SK-N-SH (cell line): ENCODE data around the gene THSD8. TPM values are rescaled to one million over a fixed set of nuclear protein-coding genes. Genes with fewer than 3 reads are reported as not detected.

Experiments used
- CTCF ChIA-PET: fragments of 300-600, 350-600 bp; formaldehyde crosslinking; extraction: SDS; loops from one replicate; lab custom pipeline; 2021; lab: Yijun Ruan, JAX
- POLR2A ChIA-PET: fragments of 350-600 bp; sonication (Branson Sonifier 250); formaldehyde crosslinking; extraction: SDS; loops from one replicate; lab custom pipeline; 2020; ENCODE audit warnings: antibody characterized with exemption, inconsistent platforms; lab: Yijun Ruan, JAX
- DNase-seq: peaks from one replicate; pipeline ENCODE4 v3.0.0; 2012
- H2AFZ ChIP-seq: fragments of 200-600 bp; sonication (generic); 2 replicates; pipeline ENCODE4 v1.8.1; 2016; ENCODE audit warnings: antibody characterized with exemption, mild to moderate bottlenecking, low read depth
- H3F3A ChIP-seq: fragments of 200-600 bp; sonication (generic); replicated peaks from 2 replicates; pipeline ENCODE3; 2016; ENCODE audit warnings: antibody characterized with exemption, mild to moderate bottlenecking; ENCODE audit not compliant: insufficient read depth
- H3K27ac ChIP-seq, 2 experiments: fragments of 200-500 bp in 1 of 2; fragments of 200-600 bp in 1 of 2; sonication (Bioruptor generic) in 1 of 2; sonication (generic), shearing (Covaris generic) in 1 of 2; 2 replicates each; pipeline versions ENCODE4 v1.5.1 to v1.6.1; 2014 to 2016; ENCODE audit warnings: low read depth in 2 of 2, inconsistent platforms in 1 of 2, low read length in 1 of 2, mild to moderate bottlenecking in 1 of 2, mixed read lengths in 1 of 2
- H3K27me3 ChIP-seq: fragments of 200-600 bp; sonication (generic), shearing (Covaris generic); 2 replicates; pipeline ENCODE4 v1.6.1; 2016; ENCODE audit warnings: mixed run types; ENCODE audit not compliant: insufficient read depth
- H3K36me3 ChIP-seq, 2 experiments: fragments of 200-500 bp in 1 of 2; fragments of 200-600 bp in 1 of 2; sonication (Bioruptor generic) in 1 of 2; sonication (generic) in 1 of 2; replicated peaks in 1 of 2; 2 replicates each; pipeline versions ENCODE3 to v1.5.1; 2014 to 2016; ENCODE audit warnings: low read length in 1 of 2, mild to moderate bottlenecking in 1 of 2; ENCODE audit not compliant: insufficient read depth in 2 of 2, control insufficient read depth in 1 of 2
- H3K4me1 ChIP-seq, 2 experiments: fragments of 200-500 bp in 1 of 2; fragments of 200-600 bp in 1 of 2; sonication (Bioruptor generic) in 1 of 2; sonication (generic), shearing (Covaris generic) in 1 of 2; 2 replicates each; pipeline versions ENCODE4 v1.5.1 to v1.6.1; 2014 to 2016; ENCODE audit warnings: low read depth in 1 of 2, low read length in 1 of 2, mixed run types in 1 of 2; ENCODE audit not compliant: insufficient read depth in 2 of 2, control insufficient read depth in 1 of 2
- H3K4me2 ChIP-seq: fragments of 200-600 bp; sonication (generic), shearing (Covaris generic); 2 replicates; pipeline ENCODE4 v1.6.1; 2017; ENCODE audit warnings: mixed run types
- H3K4me3 ChIP-seq, 2 experiments: fragments of 200-500 bp in 1 of 2; fragments of 200-600 bp in 1 of 2; sonication (Bioruptor generic) in 1 of 2; sonication (generic), shearing (Covaris generic) in 1 of 2; 2 replicates each; pipeline versions ENCODE4 v1.5.1 to v1.8.1; 2014 to 2016; ENCODE audit warnings: low read depth in 2 of 2, inconsistent platforms in 1 of 2, low read length in 1 of 2, mild to moderate bottlenecking in 1 of 2, mixed read lengths in 1 of 2, moderate library complexity in 1 of 2
- H3K79me2 ChIP-seq: fragments of 200-600 bp; sonication (generic); 2 replicates; pipeline ENCODE4 v1.8.1; 2017; ENCODE audit warnings: mild to moderate bottlenecking; ENCODE audit not compliant: insufficient read depth
- H3K9ac ChIP-seq: fragments of 200-600 bp; sonication (generic); 2 replicates; pipeline ENCODE4 v1.6.1; 2017; ENCODE audit warnings: mixed run types
- H3K9me2 ChIP-seq: fragments of 200-600 bp; sonication (generic); 2 replicates; pipeline ENCODE4 v1.6.1; 2017; ENCODE audit warnings: mixed run types
- H3K9me3 ChIP-seq: fragments of 200-600 bp; sonication (generic); 2 replicates; pipeline ENCODE4 v1.6.1; 2017; ENCODE audit warnings: mixed run types, mild to moderate bottlenecking, moderate library complexity
- H4K20me1 ChIP-seq: fragments of 200-600 bp; sonication (generic); 2 replicates; pipeline ENCODE4 v1.6.1; 2017; ENCODE audit warnings: mild to moderate bottlenecking, mixed run types; ENCODE audit not compliant: insufficient read depth
- CHD2 ChIP-seq: fragments of 150-350 bp; IDR thresholded peaks from 2 replicates; pipeline ENCODE4 v1.6.1; 2018; ENCODE audit warnings: low read length; ENCODE audit not compliant: partially characterized antibody
- ELF1 ChIP-seq: IDR thresholded peaks from 2 replicates; pipeline ENCODE4 v1.4.0; 2012
- EP300 ChIP-seq, 2 experiments: IDR thresholded peaks; 2 replicates each; pipeline versions ENCODE4 v1.4.0 to v1.6.1; 2012; ENCODE audit warnings: borderline replicate concordance in 1 of 2, low read depth in 1 of 2, low read length in 1 of 2
- FOXM1 ChIP-seq: IDR thresholded peaks from 2 replicates; pipeline ENCODE4 v1.4.0; 2012; ENCODE audit warnings: low read depth, mild to moderate bottlenecking
- IRF3 ChIP-seq: fragments of 150-350 bp; IDR thresholded peaks from 2 replicates; pipeline ENCODE4 v1.6.1; 2016; ENCODE audit warnings: mild to moderate bottlenecking, low read depth, low read length
- JUND ChIP-seq: IDR thresholded peaks from 2 replicates; pipeline ENCODE4 v1.4.0; 2012
- NFIC ChIP-seq: IDR thresholded peaks from 2 replicates; pipeline ENCODE4 v1.4.0; 2012; ENCODE audit warnings: borderline replicate concordance
- RCOR1 ChIP-seq: fragments of 150-350 bp; IDR thresholded peaks from 2 replicates; pipeline ENCODE4 v1.6.1; 2017; ENCODE audit warnings: antibody characterized with exemption, low read length
- RFX5 ChIP-seq: IDR thresholded peaks from 2 replicates; pipeline ENCODE4 v1.6.1; 2012; ENCODE audit warnings: mild to moderate bottlenecking, improper control_type of control experiment, low read length
- SMC3 ChIP-seq: IDR thresholded peaks from 2 replicates; pipeline ENCODE4 v1.6.1; 2012; ENCODE audit warnings: low read depth, low read length, improper control_type of control experiment
- ZBTB33 ChIP-seq: IDR thresholded peaks from 2 replicates; pipeline ENCODE4 v1.4.0; 2012; ENCODE audit warnings: low read depth, borderline replicate concordance
- WGBS: methylation state at CpG from one replicate; pipeline ENCODE4 v1.1.6; 2017; ENCODE audit warnings: low lambda C conversion rate; 5-methylcytosine and 5-hydroxymethylcytosine counted together
- polyA plus RNA-seq, 3 experiments: library from polyadenylated mRNA; depleted of rRNA; stranded (reverse); fragments of >200 nt; gene quantifications; 2 replicates each; pipeline ENCODE4 v1.2.3, GENCODE V29; 2012
- TF ChIP-seq, protein P1 (sequence below): IDR thresholded peaks from 2 replicates; pipeline ENCODE4 v1.6.1; 2012; ENCODE audit warnings: mild to moderate bottlenecking, low read depth, low read length, moderate library complexity
- TF ChIP-seq, protein P2 (sequence below): IDR thresholded peaks from 2 replicates; pipeline ENCODE4; 2012

The THSD8 gene
- polyA plus RNA-seq, 1 of the 3 experiments (the other 2 are of a cell fraction) = not detected

DNA sequence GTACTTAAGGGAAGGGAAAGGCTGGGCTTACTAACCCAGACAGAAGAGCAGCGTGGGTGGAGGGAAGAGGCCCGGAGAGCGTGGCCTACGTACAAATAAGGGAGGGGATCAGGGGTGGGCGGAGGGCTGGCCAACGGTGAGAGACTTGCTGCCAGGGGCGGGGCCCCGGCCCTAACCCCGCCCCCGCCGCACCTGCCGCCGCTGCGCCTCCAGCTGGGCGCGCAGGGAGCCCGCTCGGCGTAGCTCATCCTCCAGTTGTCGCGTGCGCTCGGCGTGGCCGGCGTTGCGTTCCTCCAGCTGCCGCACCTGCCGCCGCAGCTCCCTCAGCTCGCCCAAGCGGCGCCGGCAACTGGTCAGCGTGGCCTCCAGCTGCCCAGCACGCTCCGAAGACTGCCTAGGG is 32.2 kb upstream of the THSD8 start:
- H3K9me2 ChIP-seq = no peaks in the 10 kb centered on the region
- no peak overlapping the region for H3K4me3 ChIP-seq
- ChIA-PET CTCF (interaction anchor here (1.3 to 17.5 kb wide), 4 partner anchors 10 to 74 kb away, joined by 4 to 321 read pairs (median 40); partner anchors contain the start of genes FBXW9, JUNB, PRDX2 and THSD8), POLR2A (interaction anchor here (0.8 kb wide), 1 partner anchor 22 kb away, joined by 3 read pairs; no protein-coding TSS in a partner anchor)
- no peak overlapping the region for H3K9ac ChIP-seq
- H3F3A ChIP-seq = peaks cover 12% of the 10 kb centered on the region
- no peaks in the 10 kb centered on the region for H3K79me2 ChIP-seq
- TF ChIP-seq FOXM1 = no peak
- TF ChIP-seq EP300 (IDR thresholded peaks at IDR 0.05; ENCODE audit: borderline replicate concordance in 1 of 2, low read depth in 1 of 2, low read length in 1 of 2) = no peak
- no peak for TF ChIP-seq SMC3
- TF ChIP-seq, protein P1, sequence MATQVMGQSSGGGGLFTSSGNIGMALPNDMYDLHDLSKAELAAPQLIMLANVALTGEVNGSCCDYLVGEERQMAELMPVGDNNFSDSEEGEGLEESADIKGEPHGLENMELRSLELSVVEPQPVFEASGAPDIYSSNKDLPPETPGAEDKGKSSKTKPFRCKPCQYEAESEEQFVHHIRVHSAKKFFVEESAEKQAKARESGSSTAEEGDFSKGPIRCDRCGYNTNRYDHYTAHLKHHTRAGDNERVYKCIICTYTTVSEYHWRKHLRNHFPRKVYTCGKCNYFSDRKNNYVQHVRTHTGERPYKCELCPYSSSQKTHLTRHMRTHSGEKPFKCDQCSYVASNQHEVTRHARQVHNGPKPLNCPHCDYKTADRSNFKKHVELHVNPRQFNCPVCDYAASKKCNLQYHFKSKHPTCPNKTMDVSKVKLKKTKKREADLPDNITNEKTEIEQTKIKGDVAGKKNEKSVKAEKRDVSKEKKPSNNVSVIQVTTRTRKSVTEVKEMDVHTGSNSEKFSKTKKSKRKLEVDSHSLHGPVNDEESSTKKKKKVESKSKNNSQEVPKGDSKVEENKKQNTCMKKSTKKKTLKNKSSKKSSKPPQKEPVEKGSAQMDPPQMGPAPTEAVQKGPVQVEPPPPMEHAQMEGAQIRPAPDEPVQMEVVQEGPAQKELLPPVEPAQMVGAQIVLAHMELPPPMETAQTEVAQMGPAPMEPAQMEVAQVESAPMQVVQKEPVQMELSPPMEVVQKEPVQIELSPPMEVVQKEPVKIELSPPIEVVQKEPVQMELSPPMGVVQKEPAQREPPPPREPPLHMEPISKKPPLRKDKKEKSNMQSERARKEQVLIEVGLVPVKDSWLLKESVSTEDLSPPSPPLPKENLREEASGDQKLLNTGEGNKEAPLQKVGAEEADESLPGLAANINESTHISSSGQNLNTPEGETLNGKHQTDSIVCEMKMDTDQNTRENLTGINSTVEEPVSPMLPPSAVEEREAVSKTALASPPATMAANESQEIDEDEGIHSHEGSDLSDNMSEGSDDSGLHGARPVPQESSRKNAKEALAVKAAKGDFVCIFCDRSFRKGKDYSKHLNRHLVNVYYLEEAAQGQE = no peak
- TF ChIP-seq, protein P2, sequence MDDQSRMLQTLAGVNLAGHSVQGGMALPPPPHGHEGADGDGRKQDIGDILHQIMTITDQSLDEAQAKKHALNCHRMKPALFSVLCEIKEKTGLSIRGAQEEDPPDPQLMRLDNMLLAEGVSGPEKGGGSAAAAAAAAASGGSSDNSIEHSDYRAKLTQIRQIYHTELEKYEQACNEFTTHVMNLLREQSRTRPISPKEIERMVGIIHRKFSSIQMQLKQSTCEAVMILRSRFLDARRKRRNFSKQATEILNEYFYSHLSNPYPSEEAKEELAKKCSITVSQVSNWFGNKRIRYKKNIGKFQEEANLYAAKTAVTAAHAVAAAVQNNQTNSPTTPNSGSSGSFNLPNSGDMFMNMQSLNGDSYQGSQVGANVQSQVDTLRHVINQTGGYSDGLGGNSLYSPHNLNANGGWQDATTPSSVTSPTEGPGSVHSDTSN = no peak
- TF ChIP-seq CHD2 = no peak
- TF ChIP-seq ZBTB33 = no peak
- no peak for TF ChIP-seq JUND
- no peak for TF ChIP-seq IRF3
- TF ChIP-seq RCOR1 = no peak
- no peak for TF ChIP-seq NFIC
- no peak for TF ChIP-seq ELF1
- TF ChIP-seq RFX5 = no peak
- H3K4me2 ChIP-seq = no peak overlapping the region
- DNase-seq = no peak
- no peaks in the 10 kb centered on the region for H3K36me3 ChIP-seq
- H3K9me3 ChIP-seq = no peaks in the 10 kb centered on the region
- H2AFZ ChIP-seq = no peak overlapping the region
- WGBS = 94% methylated on average over 27 of the region's 37 CpGs
- no peak overlapping the region for H3K27ac ChIP-seq
- H4K20me1 ChIP-seq = no peaks in the 10 kb centered on the region
- H3K4me1 ChIP-seq = peaks cover 6 to 23% of the 10 kb centered on the region in 2 experiments; a peak in 1 of 4 replicates
- H3K27me3 ChIP-seq = no peaks in the 10 kb centered on the region
